Cardiac fibroblast (primary cell): Measurements from ENCODE around the gene ARHGDIB.

Experiments
- DNase-seq, 2 donors: peaks; one replicate each; pipeline versions ENCODE4 v3.0.0 to v3.0.0-alpha.2; 2010; ENCODE audit warnings: low read depth in 2 of 2
- H3K4me3 ChIP-seq, 2 donors: replicated peaks in 1 of 2; 1 replicate in 1 of 2; 2 replicates in 1 of 2; pipeline ENCODE4 v1.5.1; 2011; ENCODE audit warnings: low read depth in 2 of 2, low read length in 2 of 2, mild to moderate bottlenecking in 2 of 2, moderate library complexity in 1 of 2
- CTCF ChIP-seq: IDR thresholded peaks from one replicate; pipeline ENCODE4 v1.5.1; 2011; ENCODE audit warnings: low read depth, mild to moderate bottlenecking, low read length, inconsistent platforms

ARHGDIB gene

DNA sequence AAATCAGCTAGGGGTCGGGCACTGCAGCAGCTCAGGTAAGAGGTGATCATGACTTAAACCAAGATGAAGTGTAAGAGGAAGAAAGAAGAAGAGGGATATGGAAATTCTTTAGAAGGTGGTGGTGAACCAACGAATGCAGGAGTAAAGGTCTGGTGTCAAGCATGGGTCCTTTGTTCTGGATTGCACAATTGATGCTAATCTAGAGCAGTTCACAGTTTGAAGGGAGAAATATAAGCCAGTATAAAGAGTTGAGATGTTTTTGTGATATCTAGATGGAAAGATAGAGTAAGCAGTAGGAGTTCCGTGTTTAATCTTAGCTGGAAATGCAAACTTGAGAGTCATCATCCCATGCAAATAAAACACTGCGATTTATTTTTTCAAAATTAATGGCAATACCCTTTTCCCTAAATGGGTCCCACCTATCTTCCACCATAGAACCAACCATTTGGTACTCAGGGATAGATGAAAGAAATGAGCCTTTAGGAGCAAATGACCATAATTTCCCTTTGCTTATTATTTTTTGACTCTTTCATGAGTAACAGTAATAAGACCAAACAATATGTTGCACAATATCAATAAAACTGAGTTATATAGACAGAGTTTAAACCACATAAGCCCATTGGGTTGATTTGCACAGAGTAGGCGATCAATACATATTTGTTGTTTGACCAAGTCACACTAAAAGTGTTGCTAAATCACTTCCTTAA lies 60.7 kb downstream of the ARHGDIB start:
- DNase-seq: no peak
- peak; percentile 0 for TF ChIP-seq CTCF
- no peak overlapping the region for H3K4me3 ChIP-seq

- TF ChIP-seq CTCF: no peak
- no peak overlapping the region for H3K4me3 ChIP-seq
- DNase-seq: peak; percentile 70 to 92
Observed at GRCh38 chr12:14896521-14897169, 64.8 kb downstream of the ARHGDIB start.

- no peak overlapping the region for H3K4me3 ChIP-seq
- TF ChIP-seq CTCF: no peak
- peak; percentile 47 to 82 for DNase-seq
Observed at GRCh38 chr12:14893506-14894250, 67.7 kb downstream of the ARHGDIB start.

GRCh38 chr12:14892726-14893505 lies 68.5 kb downstream of the ARHGDIB start:
- TF ChIP-seq CTCF: peak; percentile 25
- no peak overlapping the region for H3K4me3 ChIP-seq
- peak; percentile 72 to 74 for DNase-seq
